ENCODE data around the gene TRMT112.
A peak's percentile ranks its signal among the peaks of the same experiment; 100 is the strongest.
"Not testable (repeated sequence)": the region's sequence is repeated elsewhere in the genome, so short reads cannot be mapped to it uniquely, and the experiment has no call there.

TRMT112 gene

GRCh38 chr11:64331569-64332371 is 14.4 kb upstream of the TRMT112 start:
- DNase-seq (ENCODE audit: low read depth in 1 of 2, low spot score in 1 of 2), result peak; percentile 31 to 37

DNA sequence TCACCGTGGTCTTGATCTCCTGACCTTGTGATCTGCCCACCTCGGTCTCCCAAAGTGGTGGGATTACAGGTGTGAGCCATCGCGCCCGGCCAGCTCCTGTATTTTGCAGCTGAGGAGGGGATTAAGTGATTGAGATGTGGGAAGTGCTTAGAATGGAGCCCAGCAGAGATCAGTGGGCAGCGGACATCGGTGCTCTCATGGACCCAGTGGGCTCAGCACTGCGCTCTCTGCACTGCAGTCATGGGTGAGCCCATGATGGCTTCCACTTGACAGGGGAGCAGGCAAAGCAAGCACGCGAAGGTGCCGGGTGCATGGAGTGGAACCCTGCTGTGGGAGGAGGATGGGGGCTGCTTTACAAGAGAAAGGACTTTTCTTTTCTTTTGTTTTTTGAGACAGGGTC is 13.5 kb upstream of the TRMT112 start:
- no peak for DNase-seq (ENCODE audit: low read depth in 1 of 2, low spot score in 1 of 2)

DNA sequence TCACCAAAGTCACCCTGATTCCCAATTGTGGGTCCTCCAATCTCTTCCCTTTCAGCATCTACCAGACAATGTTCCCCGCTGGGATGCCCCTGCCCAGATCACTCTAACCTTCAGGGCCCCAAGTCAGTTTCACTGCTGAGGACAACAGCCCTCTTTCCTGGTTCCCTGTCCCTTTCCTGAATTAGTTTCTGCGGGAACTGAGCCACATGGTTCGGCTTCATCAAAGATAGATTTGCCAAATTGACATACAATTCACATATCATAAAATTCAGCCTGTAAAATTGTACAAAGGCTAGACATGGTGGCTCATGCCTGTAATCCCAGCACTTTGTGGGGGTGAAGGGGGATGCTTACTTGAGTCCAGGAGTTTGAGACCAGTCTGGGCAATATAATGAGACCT is 10.6 kb upstream of the TRMT112 start:
- no peak for DNase-seq (ENCODE audit: low read depth in 1 of 2, low spot score in 1 of 2)

DNA sequence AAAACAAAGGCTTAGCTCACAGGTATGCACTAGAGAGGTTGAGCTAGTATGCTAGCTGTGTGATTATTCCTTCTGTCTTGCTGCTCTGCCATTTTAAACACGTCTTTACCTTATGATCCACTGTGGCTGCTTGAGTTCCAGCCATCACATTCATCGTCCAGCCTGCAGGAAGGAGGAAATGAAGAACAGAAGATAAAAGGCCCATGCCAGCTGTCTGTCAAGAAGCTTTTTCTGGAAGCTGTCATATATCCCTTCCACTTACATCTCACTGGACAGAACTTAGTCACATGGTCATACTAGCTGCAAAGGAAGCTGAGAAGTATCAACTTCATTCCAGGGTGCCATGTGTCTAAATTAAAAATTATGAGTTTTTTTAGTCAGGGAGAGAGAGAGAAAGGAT is 10.0 kb upstream of the TRMT112 start:
- DNase-seq (ENCODE audit: low read depth in 1 of 2, low spot score in 1 of 2), result no peak

GRCh38 chr11:64324692-64325469 is 7.5 kb upstream of the TRMT112 start:
- DNase-seq (ENCODE audit: low read depth in 1 of 2, low spot score in 1 of 2), result no peak

- DNase-seq (ENCODE audit: low read depth in 1 of 2, low spot score in 1 of 2), result not testable (repeated sequence)
Observed at GRCh38 chr11:64323984-64324383, 6.6 kb upstream of the TRMT112 start.

GRCh38 chr11:64323373-64323772 is 6.0 kb upstream of the TRMT112 start:
- DNase-seq (ENCODE audit: low read depth in 1 of 2, low spot score in 1 of 2), result no peak

- no peak for DNase-seq (ENCODE audit: low read depth in 1 of 2, low spot score in 1 of 2)
Observed at GRCh38 chr11:64322925-64323260, 5.5 kb upstream of the TRMT112 start.

GRCh38 chr11:64321533-64321932 is 4.2 kb upstream of the TRMT112 start:
- no peak for DNase-seq (ENCODE audit: low read depth in 1 of 2, low spot score in 1 of 2)

DNA sequence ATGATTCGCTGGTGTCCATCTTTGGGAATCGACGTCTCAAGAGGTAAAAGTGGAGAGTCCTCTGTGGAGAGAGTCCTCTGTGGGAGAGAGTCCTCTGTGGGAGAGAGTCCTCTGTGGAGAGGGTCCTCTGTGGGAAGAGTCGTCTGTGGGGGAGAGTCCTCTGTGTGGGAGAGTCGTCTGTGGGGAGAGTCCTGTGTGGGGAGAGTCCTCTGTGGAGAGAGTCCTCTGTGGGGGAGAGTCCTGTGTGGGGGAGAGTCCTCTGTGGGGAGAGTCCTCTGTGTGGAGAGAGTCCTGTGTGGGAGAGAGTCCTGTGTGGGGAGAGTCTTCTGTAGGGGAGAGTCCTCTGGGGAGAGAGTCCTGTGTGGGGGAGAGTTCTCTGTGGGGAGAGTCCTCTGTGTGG is 3.7 kb upstream of the TRMT112 start:
- no peak for DNase-seq (ENCODE audit: low read depth in 1 of 2, low spot score in 1 of 2)

- no peak for DNase-seq (ENCODE audit: low read depth in 1 of 2, low spot score in 1 of 2)
Observed at GRCh38 chr11:64320556-64320955, 3.2 kb upstream of the TRMT112 start.

- DNase-seq (ENCODE audit: low read depth in 1 of 2, low spot score in 1 of 2), result no peak
Observed at GRCh38 chr11:64318766-64319761, 1.7 kb upstream of the TRMT112 start.

GRCh38 chr11:64317961-64318765 is 804 bp upstream of the TRMT112 start, which contains the start of gene PRDX5:
Gene PRDX5 (plus strand): TSS chr11:64318121. CDS start chr11:64318216, 95 bp downstream.
- DNase-seq (ENCODE audit: low read depth in 1 of 2, low spot score in 1 of 2), result peak; percentile 87 to 89

- DNase-seq (ENCODE audit: low read depth in 1 of 2, low spot score in 1 of 2), result no peak
Observed at GRCh38 chr11:64316672-64317324, 561 bp downstream of the TRMT112 start.

DNA sequence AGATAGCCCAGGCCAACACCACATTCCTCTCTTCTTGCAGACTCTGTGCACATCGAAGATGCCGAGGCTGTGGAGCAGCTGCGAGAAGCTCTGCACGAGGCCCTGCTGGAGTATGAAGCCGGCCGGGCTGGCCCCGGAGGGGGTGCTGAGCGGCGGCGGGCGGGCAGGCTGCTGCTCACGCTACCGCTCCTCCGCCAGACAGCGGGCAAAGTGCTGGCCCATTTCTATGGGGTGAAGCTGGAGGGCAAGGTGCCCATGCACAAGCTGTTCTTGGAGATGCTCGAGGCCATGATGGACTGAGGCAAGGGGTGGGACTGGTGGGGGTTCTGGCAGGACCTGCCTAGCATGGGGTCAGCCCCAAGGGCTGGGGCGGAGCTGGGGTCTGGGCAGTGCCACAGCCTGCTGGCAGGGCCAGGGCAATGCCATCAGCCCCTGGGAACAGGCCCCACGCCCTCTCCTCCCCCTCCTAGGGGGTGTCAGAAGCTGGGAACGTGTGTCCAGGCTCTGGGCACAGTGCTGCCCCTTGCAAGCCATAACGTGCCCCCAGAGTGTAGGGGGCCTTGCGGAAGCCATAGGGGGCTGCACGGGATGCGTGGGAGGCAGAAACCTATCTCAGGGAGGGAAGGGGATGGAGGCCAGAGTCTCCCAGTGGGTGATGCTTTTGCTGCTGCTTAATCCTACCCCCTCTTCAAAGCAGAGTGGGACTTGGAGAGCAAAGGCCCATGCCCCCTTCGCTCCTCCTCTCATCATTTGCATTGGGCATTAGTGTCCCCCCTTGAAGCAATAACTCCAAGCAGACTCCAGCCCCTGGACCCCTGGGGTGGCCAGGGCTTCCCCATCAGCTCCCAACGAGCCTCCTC is 1.5 kb downstream of the TRMT112 start:
- not testable (repeated sequence) for DNase-seq (ENCODE audit: low read depth in 1 of 2, low spot score in 1 of 2)

- DNase-seq (ENCODE audit: low read depth in 1 of 2, low spot score in 1 of 2), result no peak
Observed at GRCh38 chr11:64314805-64315561, 2.4 kb downstream of the TRMT112 start.

DNA sequence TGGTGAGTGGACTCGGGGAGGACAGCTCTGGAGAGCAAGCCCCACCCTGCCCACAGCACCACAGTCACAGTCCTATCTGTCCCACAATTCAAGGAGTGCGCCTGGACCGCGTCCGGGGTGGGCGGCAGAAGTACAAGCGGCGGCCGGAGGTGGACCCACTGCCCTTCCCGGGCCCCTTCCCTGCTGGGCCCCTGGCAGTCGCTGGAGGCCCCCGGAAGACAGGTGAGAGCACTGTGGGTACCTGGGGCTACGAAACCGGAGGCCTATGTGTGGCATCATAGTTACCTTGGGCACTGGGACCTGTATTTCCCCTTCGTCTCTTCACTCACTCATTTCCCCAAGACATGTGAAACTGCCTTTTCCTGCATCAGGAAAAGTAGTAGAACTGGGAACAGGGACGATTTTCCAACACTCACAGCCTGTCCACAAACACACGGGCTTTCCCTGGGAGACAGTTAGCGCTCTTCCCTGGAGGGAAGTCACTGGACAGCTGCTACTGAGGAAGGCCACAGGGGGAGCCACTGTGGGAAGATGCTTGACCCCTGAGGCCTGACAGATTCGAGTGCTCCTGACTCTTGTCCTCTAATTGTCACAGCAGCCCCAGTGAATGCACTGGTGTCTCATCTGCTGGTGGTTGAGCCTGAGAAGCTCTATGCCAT is 3.1 kb downstream of the TRMT112 start:
- DNase-seq (ENCODE audit: low read depth in 1 of 2, low spot score in 1 of 2), result no peak
